Ovary (tissue), 3 donors: ENCODE data around the gene SBK2.

Experiments
- CTCF ChIP-seq, 3 donors: fragments of 450-650 bp in 2 of 3; fragments of 200-600 bp in 1 of 3; IDR thresholded peaks; one replicate each; pipeline versions ENCODE4 v1.5.1 to v1.8.0; 2016 to 2022; ENCODE audit warnings: antibody characterized with exemption in 3 of 3, mild to moderate bottlenecking in 1 of 3
- EP300 ChIP-seq: sonication (generic); formaldehyde crosslinking; IDR thresholded peaks from one replicate; pipeline ENCODE4 v1.6.1; 2017; ENCODE audit warnings: antibody characterized with exemption
- POLR2A ChIP-seq: fragments of 450-650 bp; IDR thresholded peaks from one replicate; pipeline ENCODE4 v1.6.1; 2017; ENCODE audit warnings: antibody characterized with exemption, mild to moderate bottlenecking, moderate library complexity
- donor health status: DM: no; HTN: no; CAD: no.

GRCh38 chr19:55498246-55498840, 38.6 kb downstream of the SBK2 start:
- TF ChIP-seq CTCF (IDR thresholded peaks at IDR 0.05) (no peak), POLR2A (no peak), EP300 (no peak)
